Measurements from ENCODE around the gene SCP2D1. TPM values are rescaled to one million over a fixed set of nuclear protein-coding genes. Genes with fewer than 3 reads are reported as not detected.
A peak's percentile ranks its signal among the peaks of the same experiment; 100 is the strongest.

The SCP2D1 gene
- total RNA-seq, 1 experiment from 2014 or later: not detected

DNA sequence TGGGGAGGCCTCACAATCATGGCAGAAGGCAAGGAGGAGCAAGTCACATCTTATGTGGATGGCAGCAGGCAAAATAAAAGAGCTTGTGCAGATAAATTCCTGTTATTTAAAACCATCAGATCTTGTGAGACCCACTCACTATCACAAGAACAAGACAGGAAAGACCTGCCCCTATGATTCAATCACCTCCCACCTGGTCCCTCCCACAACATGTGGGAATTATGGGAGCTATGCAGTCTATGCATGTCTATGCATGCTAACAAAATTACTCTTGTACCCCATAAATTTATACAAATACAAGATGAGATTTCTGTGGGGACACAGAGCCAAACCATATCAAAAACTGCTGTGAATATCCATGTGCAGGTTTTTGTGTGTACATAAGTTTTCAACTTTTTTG is 25.6 kb upstream of the SCP2D1 start:
- POLR2A ChIA-PET: no interaction called here
- no TSS peak for BruUV-seq (replicated peaks)
- no peaks in the 10 kb centered on the region for H3K4me1 ChIP-seq
- TF ChIP-seq, protein P1, sequence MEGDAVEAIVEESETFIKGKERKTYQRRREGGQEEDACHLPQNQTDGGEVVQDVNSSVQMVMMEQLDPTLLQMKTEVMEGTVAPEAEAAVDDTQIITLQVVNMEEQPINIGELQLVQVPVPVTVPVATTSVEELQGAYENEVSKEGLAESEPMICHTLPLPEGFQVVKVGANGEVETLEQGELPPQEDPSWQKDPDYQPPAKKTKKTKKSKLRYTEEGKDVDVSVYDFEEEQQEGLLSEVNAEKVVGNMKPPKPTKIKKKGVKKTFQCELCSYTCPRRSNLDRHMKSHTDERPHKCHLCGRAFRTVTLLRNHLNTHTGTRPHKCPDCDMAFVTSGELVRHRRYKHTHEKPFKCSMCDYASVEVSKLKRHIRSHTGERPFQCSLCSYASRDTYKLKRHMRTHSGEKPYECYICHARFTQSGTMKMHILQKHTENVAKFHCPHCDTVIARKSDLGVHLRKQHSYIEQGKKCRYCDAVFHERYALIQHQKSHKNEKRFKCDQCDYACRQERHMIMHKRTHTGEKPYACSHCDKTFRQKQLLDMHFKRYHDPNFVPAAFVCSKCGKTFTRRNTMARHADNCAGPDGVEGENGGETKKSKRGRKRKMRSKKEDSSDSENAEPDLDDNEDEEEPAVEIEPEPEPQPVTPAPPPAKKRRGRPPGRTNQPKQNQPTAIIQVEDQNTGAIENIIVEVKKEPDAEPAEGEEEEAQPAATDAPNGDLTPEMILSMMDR (IDR thresholded peaks at IDR 0.05; ENCODE audit: insufficient read depth in 1 of 2, low read depth in 1 of 2, low read length in 1 of 2, severe bottlenecking in 1 of 2, unreplicated experiment in 1 of 2): no peak
- H3K27ac Mint-ChIP-seq (ENCODE audit: unreplicated experiment): no peak overlapping the region
- CTCF ChIA-PET: no interaction called here
- peaks cover 14% of the 10 kb centered on the region for H3K27me3 Mint-ChIP-seq (ENCODE audit: insufficient read depth, unreplicated experiment)
- DNase-seq: no peak
- H3K4me3 Mint-ChIP-seq (ENCODE audit: unreplicated experiment): no peak overlapping the region
- no peaks in the 10 kb centered on the region for H3K27me3 ChIP-seq (replicated peaks; ENCODE audit: control insufficient read depth, insufficient read depth, low read length)
- no peaks in the 10 kb centered on the region for H3K4me1 Mint-ChIP-seq (ENCODE audit: low read depth, unreplicated experiment)
- H3K9me3 Mint-ChIP-seq (ENCODE audit: unreplicated experiment): no peaks in the 10 kb centered on the region
- intact Hi-C loops (cut with micrococcal nuclease; ENCODE audit: unreplicated experiment): no loop called here
- H3K36me3 Mint-ChIP-seq (ENCODE audit: insufficient read depth, unreplicated experiment): no peaks in the 10 kb centered on the region
- H3K9me3 ChIP-seq: no peaks in the 10 kb centered on the region
- H3K4me3 ChIP-seq (ENCODE audit: low read depth, low read length): no peak overlapping the region
- no peaks in the 10 kb centered on the region for H3K36me3 ChIP-seq (ENCODE audit: control insufficient read depth, insufficient read depth, low read length)

DNA sequence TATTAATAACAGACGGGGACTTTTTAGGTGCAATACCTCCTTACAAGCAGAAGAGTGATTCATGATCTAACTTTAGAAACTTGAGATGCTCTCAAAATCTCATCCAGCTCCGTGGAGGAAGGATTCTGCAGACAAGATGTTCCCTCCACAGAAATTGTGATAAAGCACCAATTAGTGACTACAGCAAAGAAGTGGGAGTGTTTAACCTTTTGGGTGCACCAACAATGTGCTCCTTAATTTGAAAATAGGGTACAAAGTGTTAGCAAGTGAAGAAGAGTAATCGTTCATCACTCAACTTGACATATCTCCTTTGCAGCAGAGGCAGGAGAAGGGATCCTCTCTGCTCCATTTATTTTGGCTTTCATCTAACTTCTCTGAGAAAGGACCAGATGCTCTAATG is 22.8 kb upstream of the SCP2D1 start:
- Histone ChIP-seq H3K27me3 (replicated peaks; ENCODE audit: control insufficient read depth, insufficient read depth, low read length) (no peaks in the 10 kb centered on the region), H3K36me3 (ENCODE audit: control insufficient read depth, insufficient read depth, low read length) (no peaks in the 10 kb centered on the region), H3K4me1 (no peaks in the 10 kb centered on the region), H3K9me3 (no peaks in the 10 kb centered on the region), H3K4me3 (ENCODE audit: low read depth, low read length) (no peak overlapping the region)
- intact Hi-C loops (cut with micrococcal nuclease; ENCODE audit: unreplicated experiment): no loop called here
- H3K4me3 Mint-ChIP-seq (ENCODE audit: unreplicated experiment): no peak overlapping the region
- H3K4me1 Mint-ChIP-seq (ENCODE audit: low read depth, unreplicated experiment): no peaks in the 10 kb centered on the region
- BruUV-seq (replicated peaks): no TSS peak
- peaks cover 11% of the 10 kb centered on the region for H3K27me3 Mint-ChIP-seq (ENCODE audit: insufficient read depth, unreplicated experiment)
- ChIA-PET POLR2A (no interaction called here), CTCF (no interaction called here)
- H3K27ac Mint-ChIP-seq (ENCODE audit: unreplicated experiment): no peak overlapping the region
- no peaks in the 10 kb centered on the region for H3K36me3 Mint-ChIP-seq (ENCODE audit: insufficient read depth, unreplicated experiment)
- DNase-seq: no peak
- TF ChIP-seq, protein P1 (IDR thresholded peaks at IDR 0.05; ENCODE audit: insufficient read depth in 1 of 2, low read depth in 1 of 2, low read length in 1 of 2, severe bottlenecking in 1 of 2, unreplicated experiment in 1 of 2): no peak
- H3K9me3 Mint-ChIP-seq (ENCODE audit: unreplicated experiment): no peaks in the 10 kb centered on the region

GRCh38 chr20:18793625-18794427 is 19.8 kb upstream of the SCP2D1 start:
- BruUV-seq (replicated peaks): no TSS peak
- Histone ChIP-seq H3K36me3 (ENCODE audit: control insufficient read depth, insufficient read depth, low read length) (no peaks in the 10 kb centered on the region), H3K9me3 (no peaks in the 10 kb centered on the region; the same call in 1 of the 2 replicates), H3K4me1 (no peaks in the 10 kb centered on the region), H3K4me3 (ENCODE audit: low read depth, low read length) (peak overlapping the region; percentile 52), H3K27me3 (replicated peaks; ENCODE audit: control insufficient read depth, insufficient read depth, low read length) (no peaks in the 10 kb centered on the region)
- TF ChIP-seq, protein P1 (IDR thresholded peaks at IDR 0.05; ENCODE audit: insufficient read depth in 1 of 2, low read depth in 1 of 2, low read length in 1 of 2, severe bottlenecking in 1 of 2, unreplicated experiment in 1 of 2): peak in 1 of 2 experiments; percentile 56
- H3K4me1 Mint-ChIP-seq (ENCODE audit: low read depth, unreplicated experiment): peaks cover under 1% of the 10 kb centered on the region
- H3K9me3 Mint-ChIP-seq (ENCODE audit: unreplicated experiment): no peaks in the 10 kb centered on the region
- ChIA-PET CTCF (interaction anchor here (0.7 to 1.4 kb wide), 4 partner anchors 94 to 162 kb away, joined by 3 to 12 read pairs (median 4); no protein-coding TSS in a partner anchor), POLR2A (interaction anchor here (0.6 kb wide), 1 partner anchor 127 kb away, joined by 3 read pairs; no protein-coding TSS in a partner anchor)
- intact Hi-C loops (cut with micrococcal nuclease; ENCODE audit: unreplicated experiment): loop anchor here (1.0 kb wide), 2 partner anchors 162 to 381 kb away; no protein-coding TSS in a partner anchor
- H3K36me3 Mint-ChIP-seq (ENCODE audit: insufficient read depth, unreplicated experiment): no peaks in the 10 kb centered on the region
- H3K27ac Mint-ChIP-seq (ENCODE audit: unreplicated experiment): peak overlapping the region; percentile 89
- H3K4me3 Mint-ChIP-seq (ENCODE audit: unreplicated experiment): peak overlapping the region; percentile 90
- peak; percentile 87 to 92 for DNase-seq
- H3K27me3 Mint-ChIP-seq (ENCODE audit: insufficient read depth, unreplicated experiment): peaks cover 6% of the 10 kb centered on the region

Measured in Caco-2 (cell line).